Measurements from ENCODE around the gene DNTT.

The DNTT gene

GRCh38 chr10:96342402-96342801, 38.2 kb downstream of the DNTT start:
- DNase-seq (ENCODE audit: low read depth in 2 of 2) = no peak

DNA sequence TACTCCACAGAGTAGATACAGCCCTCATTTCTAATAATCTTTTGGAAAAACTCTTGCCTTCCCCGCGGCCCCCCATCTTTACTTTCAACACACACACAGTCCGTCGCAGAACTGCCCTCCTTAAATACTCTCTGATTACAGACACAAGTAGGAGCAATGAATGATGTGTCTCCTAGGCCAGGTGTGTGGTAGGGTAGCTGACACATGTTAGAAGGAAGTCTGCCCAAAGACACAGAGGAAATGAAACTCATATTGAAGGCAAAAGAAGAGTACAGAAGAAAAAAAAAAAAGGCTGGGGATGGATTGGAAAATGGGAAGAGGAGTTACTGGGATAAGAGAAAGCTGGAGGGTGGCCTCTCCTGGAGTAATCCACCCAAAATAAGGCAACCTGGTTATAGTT, 39.9 kb downstream of the DNTT start:
- no peak for DNase-seq (ENCODE audit: low read depth in 2 of 2)

- no peak for DNase-seq (ENCODE audit: low read depth in 2 of 2)
Measured at GRCh38 chr10:96345222-96345621, 41.0 kb downstream of the DNTT start.

DNA sequence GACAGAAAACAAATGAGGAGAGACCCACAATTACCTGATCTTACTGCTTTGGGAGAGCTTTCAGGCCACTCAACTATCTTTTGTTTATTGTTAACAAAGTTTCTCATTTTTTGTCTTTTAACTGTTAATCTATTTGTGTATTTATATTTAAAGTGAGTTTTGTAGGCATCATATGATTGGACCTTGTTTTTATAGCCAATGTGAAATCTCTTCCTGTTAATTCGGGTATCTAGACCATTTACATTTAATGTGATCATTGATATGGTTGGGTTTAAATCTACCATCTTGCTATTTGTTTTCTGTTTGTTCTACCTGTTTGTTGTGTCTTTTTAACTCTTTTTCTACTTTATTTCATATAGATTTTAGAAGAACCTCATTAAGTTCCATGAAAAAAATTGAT, 42.1 kb downstream of the DNTT start:
- no peak for DNase-seq (ENCODE audit: low read depth in 2 of 2)

GRCh38 chr10:96352027-96352426, 47.8 kb downstream of the DNTT start:
- DNase-seq (ENCODE audit: low read depth in 2 of 2) = no peak

DNA sequence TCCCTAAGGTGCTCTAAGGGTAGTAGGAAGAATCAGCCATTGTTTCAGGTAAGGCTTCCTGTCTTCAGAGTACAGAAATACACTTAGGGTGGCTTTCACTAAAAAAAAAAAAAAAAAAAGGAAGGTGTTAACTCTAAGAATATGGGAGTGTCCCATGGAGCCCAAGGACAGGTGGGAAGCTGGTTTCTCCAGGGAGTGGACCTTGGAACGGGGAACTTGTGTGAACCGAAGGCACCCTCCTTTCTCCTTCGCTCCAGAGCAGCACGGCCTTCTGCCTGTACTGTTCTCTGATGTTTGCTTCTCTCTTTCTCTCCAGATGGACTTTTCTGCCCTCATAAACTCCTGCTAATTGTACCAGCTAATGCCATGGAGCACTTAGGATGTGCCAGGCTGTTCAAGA, 48.3 kb downstream of the DNTT start:
- no peak for DNase-seq (ENCODE audit: low read depth in 2 of 2)

DNA sequence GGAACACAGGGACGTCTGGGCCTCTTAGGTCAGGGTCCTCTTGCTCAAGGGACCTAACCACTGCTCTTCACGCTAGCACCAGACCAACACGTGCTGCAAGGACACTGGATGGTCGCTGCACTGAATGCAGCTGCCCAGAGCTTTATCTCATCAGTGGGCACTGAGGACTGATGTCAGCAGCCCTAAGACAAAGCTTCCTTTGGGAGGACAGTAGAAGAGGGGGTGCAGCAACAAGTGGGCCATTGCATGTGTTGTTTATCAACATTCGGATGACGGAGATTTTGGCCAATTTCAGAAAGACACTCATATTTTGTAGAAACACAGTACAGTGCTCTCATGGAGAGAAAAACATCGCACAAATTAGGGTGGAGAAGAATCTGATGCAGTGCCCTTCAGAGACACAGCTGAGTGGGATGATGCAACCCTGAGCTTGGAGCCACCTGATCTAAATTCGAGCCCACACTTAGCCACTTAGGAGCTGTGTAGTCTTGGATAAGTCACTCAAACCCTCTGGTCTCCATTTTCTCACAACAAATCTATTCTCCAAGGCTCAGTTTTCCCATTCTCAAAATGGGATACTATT, 52.9 kb downstream of the DNTT start:
- no peak for DNase-seq (ENCODE audit: low read depth in 2 of 2)

DNA sequence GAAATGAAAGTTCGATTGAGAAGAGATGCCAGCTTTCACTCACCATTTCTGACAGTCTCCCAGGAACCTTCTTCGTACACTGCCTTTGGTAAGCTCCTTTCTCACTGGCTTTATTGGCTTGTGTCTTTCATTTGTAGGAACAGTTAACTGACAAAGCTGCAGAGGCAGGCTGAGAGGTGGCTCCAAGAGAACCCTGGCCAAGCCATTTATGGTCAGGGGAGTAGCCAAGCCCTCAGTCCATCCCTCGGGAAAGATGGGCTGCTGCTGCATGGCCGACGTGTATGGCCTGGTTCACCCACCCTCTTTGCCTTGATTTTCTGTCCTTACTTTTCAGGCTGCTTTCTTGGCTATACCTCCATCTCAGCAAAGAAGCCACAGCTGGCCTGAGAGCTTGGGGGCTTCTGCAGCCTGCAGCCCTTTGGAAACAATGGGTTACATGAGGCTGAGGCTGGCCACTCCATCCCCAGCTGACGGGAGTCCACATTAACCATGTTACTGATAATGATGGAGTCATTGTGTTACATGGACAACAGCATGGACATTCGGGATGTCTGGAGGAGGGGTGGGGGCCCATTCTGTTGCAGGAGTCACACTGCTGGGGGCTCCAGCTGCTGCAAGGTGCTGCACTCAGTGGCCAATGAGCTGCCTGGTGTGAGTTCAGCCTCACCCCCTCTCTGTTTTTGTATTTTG, 54.8 kb downstream of the DNTT start, which contains the start of gene OPALIN:
Gene OPALIN (minus strand): TSS at position 152 of the 690 bp plus-strand sequence. CDS start 106 bp downstream, at position 46.
- DNase-seq (ENCODE audit: low read depth in 2 of 2) = no peak

DNA sequence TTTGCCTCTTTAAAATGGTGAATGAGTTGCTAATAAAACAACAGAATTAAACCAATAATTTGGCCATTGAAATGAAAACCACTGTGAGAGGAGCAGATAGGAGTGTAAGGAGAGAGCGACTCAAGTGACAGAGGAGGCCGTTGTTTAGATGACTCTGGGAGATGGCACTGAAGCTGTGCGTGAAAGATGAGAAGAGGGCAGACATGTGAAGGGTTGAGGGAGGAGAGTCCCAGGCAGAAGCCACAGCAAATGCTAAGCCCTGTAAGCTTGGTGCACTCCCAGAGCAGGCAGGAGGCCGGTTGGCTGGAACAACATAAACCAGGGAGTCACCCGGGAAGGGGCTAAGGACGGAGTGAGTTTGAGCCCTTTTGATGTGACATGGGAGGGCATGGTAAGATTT, 55.4 kb downstream of the DNTT start:
- no peak for DNase-seq (ENCODE audit: low read depth in 2 of 2)

- DNase-seq (ENCODE audit: low read depth in 2 of 2) = no peak
Measured at GRCh38 chr10:96360331-96360730, 56.1 kb downstream of the DNTT start.

DNA sequence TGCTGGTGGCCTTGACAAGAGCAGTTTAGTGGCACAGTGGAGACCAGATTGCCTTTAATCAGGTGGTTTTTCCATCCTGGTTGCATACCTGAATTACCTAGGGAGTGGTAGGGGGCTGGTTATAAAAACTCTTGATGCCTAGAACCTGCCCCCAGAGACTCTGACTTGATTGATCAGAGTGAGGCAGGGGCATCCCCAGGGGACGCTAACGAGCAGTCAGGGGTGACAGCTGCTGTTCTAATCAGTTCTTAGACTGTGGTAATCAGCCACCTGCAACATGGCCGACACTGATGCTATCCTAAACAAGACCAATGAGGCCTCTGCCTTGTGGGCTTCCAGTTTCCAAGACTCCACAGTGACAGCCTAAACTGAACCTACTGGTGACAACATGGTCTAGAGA, 56.5 kb downstream of the DNTT start:
- no peak for DNase-seq (ENCODE audit: low read depth in 2 of 2)

DNA sequence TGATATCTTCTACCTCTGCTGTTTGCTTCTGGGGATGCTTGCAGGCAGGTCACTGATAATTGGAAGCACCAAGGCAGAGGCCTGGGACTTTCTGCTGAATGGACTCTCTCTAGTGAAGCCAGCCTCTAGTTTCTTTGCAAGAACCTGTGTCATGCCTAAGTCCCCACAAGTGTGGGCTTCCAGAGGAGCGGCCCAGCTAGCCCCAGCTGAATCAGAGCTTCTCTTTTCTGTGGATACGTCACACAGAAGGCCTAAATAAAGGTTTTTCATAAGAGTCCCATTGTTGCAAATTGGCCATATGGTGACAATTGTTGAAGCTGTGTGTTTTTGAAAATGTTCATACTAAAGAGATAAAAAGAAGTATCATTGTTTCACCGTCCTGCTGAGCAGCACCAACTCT, 61.3 kb downstream of the DNTT start:
- DNase-seq (ENCODE audit: low read depth in 2 of 2) = no peak

GRCh38 chr10:96366508-96366907, 62.3 kb downstream of the DNTT start:
- DNase-seq (ENCODE audit: low read depth in 2 of 2) = no peak

GRCh38 chr10:96367470-96367869, 63.2 kb downstream of the DNTT start:
- DNase-seq (ENCODE audit: low read depth in 2 of 2) = no peak

- DNase-seq (ENCODE audit: low read depth in 2 of 2) = no peak
Measured at GRCh38 chr10:96368971-96369370, 64.7 kb downstream of the DNTT start.

DNA sequence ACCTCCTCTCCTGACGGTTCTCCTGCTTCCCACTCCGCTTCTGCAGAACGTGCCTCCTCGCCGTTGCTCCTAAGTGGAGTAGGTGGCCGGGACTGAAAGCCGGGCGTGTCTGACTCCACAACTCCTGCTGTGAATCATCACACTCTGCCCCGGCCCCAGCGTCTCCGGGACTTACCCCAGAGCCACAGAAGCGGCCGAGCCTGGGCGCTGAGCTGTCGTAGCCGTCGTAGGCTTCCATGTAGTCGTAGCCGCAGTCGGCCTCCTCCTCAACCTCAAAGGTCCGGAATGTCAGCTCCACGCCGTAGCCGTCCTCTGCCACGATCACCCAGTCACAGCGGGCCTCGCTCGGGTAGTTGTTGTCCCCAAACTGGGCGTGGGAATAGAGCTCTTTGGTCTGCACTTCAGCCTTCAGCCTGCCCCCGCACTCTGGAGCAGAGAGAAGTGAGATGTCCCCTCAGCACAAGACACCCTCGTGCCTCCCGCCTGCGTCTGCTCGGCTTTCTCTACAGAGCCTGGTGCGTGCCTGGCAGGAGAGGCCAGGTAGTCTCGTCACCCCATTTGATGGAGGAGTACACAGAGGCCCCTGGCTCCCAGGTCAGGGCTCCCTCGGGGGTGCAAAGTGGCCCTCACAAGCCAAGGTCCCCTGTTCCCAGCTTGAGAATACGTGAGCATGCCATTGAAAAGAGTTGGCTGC, 65.8 kb downstream of the DNTT start:
- no peak for DNase-seq (ENCODE audit: low read depth in 2 of 2)

- no peak for DNase-seq (ENCODE audit: low read depth in 2 of 2)
Measured at GRCh38 chr10:96370584-96371157, 66.4 kb downstream of the DNTT start.

DNA sequence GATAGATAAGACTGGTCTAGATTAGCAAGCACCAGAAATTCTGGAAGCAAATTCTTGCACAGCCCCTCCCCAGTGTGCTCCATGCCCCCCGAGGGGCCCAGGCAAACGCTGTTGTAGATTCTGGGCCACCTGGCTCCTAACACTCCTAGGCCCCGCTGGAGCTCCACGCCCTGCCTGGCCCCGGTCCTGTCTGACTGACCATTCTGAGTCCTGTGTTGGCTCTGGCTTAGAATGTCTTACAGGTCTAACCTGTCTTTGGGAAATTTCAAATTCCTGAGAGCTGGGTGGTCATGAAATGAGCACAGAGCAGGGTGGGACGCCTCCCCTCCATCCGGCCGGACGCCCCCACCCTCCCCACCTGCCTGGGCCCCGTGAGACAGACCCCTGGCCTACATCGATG, 67.1 kb downstream of the DNTT start:
- no peak for DNase-seq (ENCODE audit: low read depth in 2 of 2)

- DNase-seq (ENCODE audit: low read depth in 2 of 2) = no peak
Measured at GRCh38 chr10:96374004-96374403, 69.8 kb downstream of the DNTT start.

DNA sequence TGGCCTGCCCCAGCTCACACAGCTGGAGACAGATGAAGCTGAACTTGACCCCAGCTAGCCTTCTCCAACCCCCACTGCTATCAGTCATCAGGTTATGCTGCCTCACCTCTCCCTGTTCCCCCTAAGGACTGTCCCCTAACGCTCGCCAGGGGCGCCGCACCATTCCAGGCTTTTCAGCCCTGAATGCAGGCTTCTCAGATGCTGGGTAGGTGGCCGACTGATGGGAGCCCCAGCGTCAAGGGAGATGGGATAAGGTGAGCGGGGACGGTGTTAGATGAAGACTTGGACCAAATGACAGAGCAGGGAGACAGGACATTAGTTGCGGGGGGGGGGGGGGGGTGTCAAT, 70.4 kb downstream of the DNTT start:
- no peak for DNase-seq (ENCODE audit: low read depth in 2 of 2)

- DNase-seq (ENCODE audit: low read depth in 2 of 2) = peak; percentile 24 to 38
Measured at GRCh38 chr10:96374985-96375830, 71.0 kb downstream of the DNTT start.

- no peak for DNase-seq (ENCODE audit: low read depth in 2 of 2)
Measured at GRCh38 chr10:96376483-96376882, 72.2 kb downstream of the DNTT start.
